Stimulated activated CD8-positive, alpha-beta memory T cell treated with anti-CD3 and anti-CD28 coated beads, Interleukin-15, amount 100 ng/mL, for 4 hours (primary cell): ENCODE results near the gene TAS2R38.

Source experiments
- DNase-seq, 2 donors: peaks; one replicate each; pipeline ENCODE4 v3.0.0-alpha.2; 2020; ENCODE audit warnings: low read depth in 2 of 2

TAS2R38 gene

GRCh38 chr7:141976524-141977245 lies 3.1 kb upstream of the TAS2R38 start:
- DNase-seq: no peak

- peak; percentile 14 to 23 for DNase-seq
Measured at GRCh38 chr7:141975806-141976523, 2.4 kb upstream of the TAS2R38 start.

GRCh38 chr7:141974831-141975230 lies 1.3 kb upstream of the TAS2R38 start:
- no peak for DNase-seq

- DNase-seq: no peak
Measured at GRCh38 chr7:141960687-141961422, 12.7 kb downstream of the TAS2R38 start.

DNA sequence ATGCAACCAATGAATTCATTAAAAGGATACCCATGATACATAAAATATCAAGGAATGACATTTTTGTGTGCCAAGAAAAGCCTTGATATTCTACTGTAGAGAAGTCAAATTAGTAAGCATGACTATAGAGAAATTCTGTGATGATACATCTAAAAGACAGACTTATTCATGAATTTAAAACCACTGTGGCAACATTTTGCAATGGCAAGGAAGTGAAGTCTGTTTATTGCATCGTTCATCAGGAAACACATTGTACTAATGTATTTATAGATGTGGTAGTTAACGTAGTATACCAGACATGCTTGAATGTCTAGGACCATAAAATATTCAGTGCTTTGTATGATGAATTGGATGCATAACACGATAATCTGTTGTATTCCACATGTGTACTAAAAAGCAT lies 17.5 kb downstream of the TAS2R38 start:
- DNase-seq: no peak

- no peak for DNase-seq
Measured at GRCh38 chr7:141954334-141954733, 19.2 kb downstream of the TAS2R38 start.

GRCh38 chr7:141952461-141952860 lies 21.1 kb downstream of the TAS2R38 start:
- DNase-seq: no peak

DNA sequence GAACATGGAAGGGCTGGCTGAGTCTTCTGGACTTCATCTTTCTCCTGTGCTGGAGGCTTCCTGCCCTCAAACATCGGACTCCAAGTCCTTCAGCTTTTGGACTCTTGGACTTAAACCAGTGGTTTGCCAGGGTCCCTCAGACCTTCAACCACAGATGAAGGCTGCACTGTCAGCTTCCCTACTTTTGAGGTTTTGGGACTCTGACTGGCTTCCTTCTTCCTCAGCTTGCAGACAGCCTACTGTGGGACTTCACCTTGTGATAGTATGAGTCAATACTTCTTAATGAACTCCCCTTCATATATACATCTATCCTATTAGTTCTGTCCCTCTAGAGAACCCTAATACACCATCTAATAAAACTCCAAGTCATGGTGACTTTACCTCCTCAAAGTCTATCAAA lies 22.8 kb downstream of the TAS2R38 start:
- no peak for DNase-seq

DNA sequence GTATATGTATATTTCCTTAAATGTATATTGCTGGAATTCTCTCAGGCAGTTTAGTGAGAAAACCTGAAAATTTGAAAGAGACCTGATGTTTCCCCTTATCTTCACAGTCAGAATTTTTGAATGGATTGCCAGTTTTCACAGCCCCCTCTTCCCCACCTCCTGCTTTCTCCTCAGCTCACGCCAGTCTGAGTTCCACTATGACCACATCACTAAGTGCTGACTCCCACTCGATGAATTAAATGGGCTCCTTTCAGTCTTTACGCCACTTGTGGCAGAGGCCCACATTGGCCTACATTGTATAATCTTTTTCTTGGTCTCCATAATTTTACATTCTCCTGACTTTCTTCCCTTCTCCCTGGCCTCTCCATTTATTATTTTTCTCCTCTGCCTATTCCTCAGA lies 23.7 kb downstream of the TAS2R38 start:
- no peak for DNase-seq

GRCh38 chr7:141949451-141949850 lies 24.1 kb downstream of the TAS2R38 start:
- DNase-seq: no peak

DNA sequence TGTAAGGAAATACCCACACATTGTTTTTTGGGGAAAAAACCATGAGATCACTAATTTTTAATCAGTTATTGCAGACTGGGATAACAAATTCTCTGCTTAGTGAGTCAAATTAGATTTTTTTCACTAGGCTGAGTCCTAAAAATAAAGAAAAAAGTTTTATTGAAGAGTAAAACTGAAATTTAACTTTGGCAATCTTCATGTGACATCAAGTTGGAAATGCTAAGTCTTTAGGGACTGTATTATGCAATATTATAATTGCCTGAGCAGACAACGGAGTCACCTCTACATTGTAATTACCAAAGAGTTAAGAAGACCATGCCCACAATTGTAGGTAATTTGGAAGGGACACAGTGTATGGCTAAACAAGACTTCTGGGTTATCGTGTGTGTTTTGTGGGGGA lies 24.6 kb downstream of the TAS2R38 start:
- no peak for DNase-seq

- DNase-seq: no peak
Measured at GRCh38 chr7:141946796-141947195, 26.8 kb downstream of the TAS2R38 start, which contains the start of gene CLEC5A. Gene CLEC5A (minus strand): TSS chr7:141946974. CDS start chr7:141946292, 682 bp downstream.

DNA sequence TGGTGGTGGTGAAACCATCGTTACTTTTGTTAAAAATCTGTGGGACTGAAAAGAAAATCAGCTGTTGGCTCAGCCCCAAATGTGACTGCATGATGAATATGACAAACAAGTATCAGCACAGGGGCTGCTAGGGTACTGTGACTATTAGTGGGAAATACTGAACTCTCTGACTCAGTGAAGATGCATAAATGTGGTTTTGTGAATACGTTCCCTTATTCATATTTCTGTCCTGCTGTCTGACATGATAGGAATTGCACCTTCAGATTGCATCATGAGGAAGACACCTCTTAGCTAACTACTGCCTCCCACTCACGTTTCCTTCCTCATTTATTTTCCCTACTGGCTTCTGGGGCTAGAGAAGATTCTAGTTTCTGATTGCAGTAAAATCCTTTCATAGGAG lies 28.2 kb downstream of the TAS2R38 start:
- no peak for DNase-seq

GRCh38 chr7:141944811-141945210 lies 28.8 kb downstream of the TAS2R38 start:
- no peak for DNase-seq

- no peak for DNase-seq
Measured at GRCh38 chr7:141943846-141944245, 29.7 kb downstream of the TAS2R38 start.

- DNase-seq: no peak
Measured at GRCh38 chr7:141941075-141941474, 32.5 kb downstream of the TAS2R38 start.

- no peak for DNase-seq
Measured at GRCh38 chr7:141930211-141930610, 43.4 kb downstream of the TAS2R38 start.

DNA sequence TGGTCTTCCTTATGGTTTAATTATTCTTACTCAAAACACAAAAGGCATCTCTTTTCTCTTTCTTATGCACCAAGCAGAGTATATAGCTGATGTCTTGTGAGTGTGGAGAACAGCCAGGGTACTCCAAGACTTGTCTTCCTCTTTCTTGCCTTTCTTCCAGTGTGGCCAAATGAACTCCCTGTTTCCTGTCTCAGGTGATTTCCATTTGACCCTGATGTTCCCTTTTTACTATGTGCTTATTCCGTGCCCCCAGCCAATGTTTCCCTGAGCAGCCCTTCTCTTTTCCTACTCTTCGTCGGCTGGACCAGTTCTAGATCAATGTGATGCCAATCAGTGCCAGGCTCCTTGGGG lies 44.8 kb downstream of the TAS2R38 start:
- no peak for DNase-seq

GRCh38 chr7:141928146-141928844 lies 45.3 kb downstream of the TAS2R38 start:
- DNase-seq: no peak
